ENCODE data around the gene ACSF2. TPM values are rescaled to one million over a fixed set of nuclear protein-coding genes. Genes with fewer than 3 reads are reported as not detected.

Gene ACSF2
- total RNA-seq, 1 experiment from 2014 or later: 161 TPM

- no peaks in the 10 kb centered on the region for H3K9me3 Mint-ChIP-seq (ENCODE audit: unreplicated experiment)
- CTCF ChIA-PET: interaction anchor here (0.5 to 2.4 kb wide), 20 partner anchors 8 to 561 kb away, joined by 3 to 22 read pairs (median 4); partner anchors contain the start of gene LRRC59
- H3K4me3 ChIP-seq (ENCODE audit: low read depth, low read length): no peak overlapping the region
- H3K4me1 Mint-ChIP-seq (ENCODE audit: low read depth, unreplicated experiment): peaks cover 15% of the 10 kb centered on the region
- peak; percentile 75 to 81 for TF ChIP-seq CTCF (IDR thresholded peaks at IDR 0.05; ENCODE audit: insufficient read depth in 1 of 2, low read depth in 1 of 2, low read length in 1 of 2, severe bottlenecking in 1 of 2, unreplicated experiment in 1 of 2)
- no peaks in the 10 kb centered on the region for H3K9me3 ChIP-seq
- no peaks in the 10 kb centered on the region for H3K27me3 Mint-ChIP-seq (ENCODE audit: insufficient read depth, unreplicated experiment)
- BruUV-seq (replicated peaks): no TSS peak
- H3K36me3 ChIP-seq (ENCODE audit: control insufficient read depth, insufficient read depth, low read length): no peaks in the 10 kb centered on the region
- H3K27ac Mint-ChIP-seq (ENCODE audit: unreplicated experiment): no peak overlapping the region
- H3K36me3 Mint-ChIP-seq (ENCODE audit: insufficient read depth, unreplicated experiment): no peaks in the 10 kb centered on the region
- POLR2A ChIA-PET: interaction anchor here (0.6 to 1.0 kb wide), 6 partner anchors 12 to 139 kb away, joined by 3 to 4 read pairs (median 3); no protein-coding TSS in a partner anchor
- no peaks in the 10 kb centered on the region for H3K27me3 ChIP-seq (replicated peaks; ENCODE audit: control insufficient read depth, insufficient read depth, low read length)
- peaks cover 19% of the 10 kb centered on the region for H3K4me1 ChIP-seq
- DNase-seq: peak in 1 of 2 experiments; percentile 71
- no peak overlapping the region for H3K4me3 Mint-ChIP-seq (ENCODE audit: unreplicated experiment)
- intact Hi-C loops (cut with micrococcal nuclease; ENCODE audit: unreplicated experiment): loop anchor here (1.0 kb wide), 1 partner anchor 19 kb away; no protein-coding TSS in a partner anchor
These were observed 75.0 kb downstream of the ACSF2 start for GRCh38 chr17:50501054-50501453.

- peaks cover 15% of the 10 kb centered on the region for H3K4me1 Mint-ChIP-seq (ENCODE audit: low read depth, unreplicated experiment)
- CTCF ChIA-PET: interaction anchor here (0.6 to 2.5 kb wide), 12 partner anchors 9 to 738 kb away, joined by 3 to 9 read pairs (median 5); partner anchors contain the start of genes EPN3, FAM117A and LRRC59
These were observed 76.4 kb downstream of the ACSF2 start for GRCh38 chr17:50502301-50502990.

More at GRCh38 chr17:50502301-50502990, 76.4 kb downstream of the ACSF2 start:
- Mint-ChIP-seq H3K4me3 (ENCODE audit: unreplicated experiment) (no peak overlapping the region), H3K27ac (ENCODE audit: unreplicated experiment) (no peak overlapping the region), H3K27me3 (ENCODE audit: insufficient read depth, unreplicated experiment) (no peaks in the 10 kb centered on the region), H3K36me3 (ENCODE audit: insufficient read depth, unreplicated experiment) (peaks cover under 1% of the 10 kb centered on the region), H3K9me3 (ENCODE audit: unreplicated experiment) (no peaks in the 10 kb centered on the region)
- BruUV-seq (replicated peaks): no TSS peak
- TF ChIP-seq CTCF (IDR thresholded peaks at IDR 0.05; ENCODE audit: insufficient read depth in 1 of 2, low read depth in 1 of 2, low read length in 1 of 2, severe bottlenecking in 1 of 2, unreplicated experiment in 1 of 2): no peak
- no peaks in the 10 kb centered on the region for H3K36me3 ChIP-seq (ENCODE audit: control insufficient read depth, insufficient read depth, low read length)
- no peaks in the 10 kb centered on the region for H3K9me3 ChIP-seq
- POLR2A ChIA-PET: interaction anchor here (0.7 kb wide), 1 partner anchor 21 kb away, joined by 3 read pairs; no protein-coding TSS in a partner anchor
- peaks cover 20% of the 10 kb centered on the region for H3K4me1 ChIP-seq
- DNase-seq: no peak
- intact Hi-C loops (cut with micrococcal nuclease; ENCODE audit: unreplicated experiment): no loop called here
- H3K4me3 ChIP-seq (ENCODE audit: low read depth, low read length): no peak overlapping the region
- H3K27me3 ChIP-seq (replicated peaks; ENCODE audit: control insufficient read depth, insufficient read depth, low read length): no peaks in the 10 kb centered on the region
